Fibroblast of lung (primary cell): ENCODE data around the gene ULBP2. TPM values are rescaled to one million over a fixed set of nuclear protein-coding genes. Genes with fewer than 3 reads are reported as not detected.
A peak's percentile ranks its signal among the peaks of the same experiment; 100 is the strongest.
"Not testable (repeated sequence)": the region's sequence is repeated elsewhere in the genome, so short reads cannot be mapped to it uniquely, and the experiment has no call there.

Experiments used
- DNase-seq, 2 donors: peaks; one replicate each; pipeline versions ENCODE4 v3.0.0 to v3.0.0-alpha.2; 2010; ENCODE audit warnings: low read depth in 2 of 2
- H2AFZ ChIP-seq: 2 replicates; pipeline ENCODE4 v1.5.1; 2012; ENCODE audit warnings: low read length, control low read depth, inconsistent platforms
- H3K27ac ChIP-seq: 2 replicates; pipeline ENCODE4 v1.5.1; 2011; ENCODE audit warnings: low read length, control low read depth; ENCODE audit not compliant: insufficient read depth
- H3K27me3 ChIP-seq: 2 replicates; pipeline ENCODE4 v1.5.1; 2011; ENCODE audit warnings: mild to moderate bottlenecking, low read length; ENCODE audit not compliant: control insufficient read depth, insufficient read depth
- H3K36me3 ChIP-seq: 2 replicates; pipeline ENCODE4 v1.5.1; 2011; ENCODE audit warnings: low read length; ENCODE audit not compliant: control insufficient read depth, insufficient read depth
- H3K4me1 ChIP-seq: 2 replicates; pipeline ENCODE4 v1.5.1; 2011; ENCODE audit warnings: low read length; ENCODE audit not compliant: control insufficient read depth, insufficient read depth; ENCODE audit errors: extremely low read depth
- H3K4me2 ChIP-seq: 2 replicates; pipeline ENCODE4 v1.5.1; 2011; ENCODE audit warnings: low read length, control low read depth; ENCODE audit not compliant: insufficient read depth; ENCODE audit errors: extremely low read depth
- H3K4me3 ChIP-seq, 4 experiments: fragments of 200-600 bp in 1 of 4; sonication (generic) in 1 of 4; replicated peaks in 1 of 4; 2 replicates each; pipeline ENCODE4 v1.5.1; 2011 to 2016; ENCODE audit warnings: low read length in 4 of 4, low read depth in 3 of 4, mild to moderate bottlenecking in 3 of 4, control low read depth in 2 of 4, inconsistent platforms in 1 of 4, mixed read lengths in 1 of 4; ENCODE audit not compliant: insufficient read depth in 1 of 4; ENCODE audit errors: control extremely low read depth in 1 of 4
- H3K79me2 ChIP-seq: 2 replicates; pipeline ENCODE4 v1.5.1; 2012; ENCODE audit warnings: mild to moderate bottlenecking, low read length, inconsistent platforms; ENCODE audit not compliant: control insufficient read depth, insufficient read depth
- H3K9ac ChIP-seq: 2 replicates; pipeline ENCODE4 v1.5.1; 2011; ENCODE audit warnings: mild to moderate bottlenecking, low read length, control low read depth; ENCODE audit not compliant: insufficient read depth
- H3K9me3 ChIP-seq: 2 replicates; pipeline ENCODE4 v1.5.1; 2012; ENCODE audit warnings: low read depth, low read length; ENCODE audit not compliant: control insufficient read depth, insufficient read depth
- H4K20me1 ChIP-seq: 2 replicates; pipeline ENCODE4 v1.5.1; 2011; ENCODE audit warnings: low read length; ENCODE audit not compliant: control insufficient read depth, insufficient read depth; ENCODE audit errors: extremely low read depth
- CTCF ChIP-seq, 2 donors: IDR thresholded peaks in 1 of 2; conservative IDR thresholded peaks in 1 of 2; 1 replicate in 1 of 2; 2 replicates in 1 of 2; pipeline ENCODE4 v1.5.1; 2011 to 2012; ENCODE audit warnings: low read length in 2 of 2, control low read depth in 1 of 2, inconsistent platforms in 1 of 2, low read depth in 1 of 2, mild to moderate bottlenecking in 1 of 2
- EZH2 ChIP-seq: IDR thresholded peaks from 2 replicates; pipeline ENCODE4 v1.5.1; 2012; ENCODE audit warnings: low read length, control low read depth, mild to moderate bottlenecking; ENCODE audit errors: missing control alignments
- polyA plus RNA-seq, 2 donors: library from polyadenylated mRNA; depleted of rRNA in 1 of 2; stranded (reverse) in 1 of 2; unstranded in 1 of 2; fragments of >200 nt; gene quantifications; 2 replicates each; pipeline ENCODE4 v1.2.1, GENCODE V29; 2011 to 2012; ENCODE audit warnings: missing spikeins in 1 of 2
- total RNA-seq: library from RNA; depleted of rRNA; stranded (reverse); fragments of >200 nt; gene quantifications from 2 replicates; pipeline ENCODE4 v1.2.1, GENCODE V29; 2014

ULBP2 gene
- total and polyA plus RNA-seq, 2 donors (not counting 1 experiment from before 2014, with no cell fraction given), result 1.8 to 6.9 TPM

- Histone ChIP-seq H3K9ac (no peak overlapping the region), H3K4me3 (no peak overlapping the region), H3K79me2 (no peaks in the 10 kb centered on the region), H3K27ac (no peak overlapping the region), H3K9me3 (no peaks in the 10 kb centered on the region), H3K36me3 (no peaks in the 10 kb centered on the region), H3K27me3 (no peaks in the 10 kb centered on the region), H3K4me1 (peaks cover 2% of the 10 kb centered on the region), H4K20me1 (no peaks in the 10 kb centered on the region), H3K4me2 (no peak overlapping the region), H2AFZ (no peak overlapping the region)
- DNase-seq, result no peak
- TF ChIP-seq CTCF (conservative IDR thresholded peaks at IDR 0.05 in 1 of 2, IDR thresholded peaks at IDR 0.05 in 1 of 2; ENCODE audit: low read depth in 1 of 2, low read length in 2 of 2), result no peak
- no peak for TF ChIP-seq EZH2
Observed at GRCh38 chr6:149919834-149920225, 22.0 kb upstream of the ULBP2 start.

GRCh38 chr6:149921361-149921760, 20.5 kb upstream of the ULBP2 start:
- H3K27ac ChIP-seq, result no peak overlapping the region
- no peaks in the 10 kb centered on the region for H3K9me3 ChIP-seq
- no peak overlapping the region for H3K4me3 ChIP-seq

GRCh38 chr6:149922091-149922490, 19.7 kb upstream of the ULBP2 start:
- H3K4me3 ChIP-seq, result peak overlapping the region in 2 of 4 experiments; percentile 14 to 76
- not testable (repeated sequence) for H3K36me3 ChIP-seq, DNase-seq, H3K4me1 ChIP-seq, H2AFZ ChIP-seq, H3K27me3 ChIP-seq, H3K79me2 ChIP-seq, H3K27ac ChIP-seq, H3K9ac ChIP-seq, H3K9me3 ChIP-seq, H4K20me1 ChIP-seq
- peak overlapping the region; percentile 79 for H3K4me2 ChIP-seq

More at GRCh38 chr6:149921361-149921760, 20.5 kb upstream of the ULBP2 start:
- Histone ChIP-seq H3K36me3 (no peaks in the 10 kb centered on the region), H3K9ac (no peak overlapping the region), H3K4me2 (no peak overlapping the region), H3K27me3 (no peaks in the 10 kb centered on the region), H3K4me1 (peaks cover 6% of the 10 kb centered on the region), H3K79me2 (no peaks in the 10 kb centered on the region), H2AFZ (no peak overlapping the region), H4K20me1 (no peaks in the 10 kb centered on the region)
- DNase-seq, result no peak
- TF ChIP-seq EZH2, result no peak

DNA sequence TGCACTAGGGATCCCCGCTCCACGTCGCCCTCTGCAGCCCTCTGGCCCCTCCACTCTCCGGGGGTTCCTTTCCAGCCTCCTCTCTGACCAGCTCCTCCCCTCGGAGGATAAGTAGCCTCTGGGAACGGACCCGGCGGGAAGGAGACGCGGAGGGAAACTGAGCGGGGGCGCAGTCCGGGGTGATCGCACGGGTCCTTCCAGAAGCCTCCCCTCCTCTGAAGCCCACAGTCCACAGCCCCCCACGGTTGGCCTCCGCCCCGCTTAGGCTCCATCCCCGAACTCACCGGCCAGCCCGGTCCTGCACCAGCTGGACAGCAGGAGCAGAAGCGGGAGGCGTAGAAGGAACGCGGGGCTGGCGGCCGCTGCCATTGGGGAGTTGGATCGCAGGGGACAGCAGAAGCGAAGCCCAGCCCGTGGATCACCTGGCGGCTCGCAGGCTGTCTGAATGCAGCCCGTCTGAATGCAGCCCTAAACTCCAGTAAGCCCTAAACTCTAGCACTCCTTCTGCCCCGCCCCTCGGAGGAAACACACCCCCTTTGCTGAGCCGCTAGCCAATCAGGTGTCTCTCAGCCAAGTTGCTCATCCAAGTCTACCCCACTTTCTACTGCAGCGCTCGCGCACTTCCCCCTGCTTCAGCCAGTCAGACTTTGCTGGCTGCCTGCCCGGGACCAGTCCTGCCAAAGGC, 19.0 kb upstream of the ULBP2 start, which contains the start of gene RAET1G:
RAET1G (minus strand) TSS at position 480 of the 685 bp plus-strand sequence; CDS start at position 369, 111 bp downstream.
- Histone ChIP-seq H3K4me1 (peaks cover 6% of the 10 kb centered on the region), H3K9me3 (no peaks in the 10 kb centered on the region), H4K20me1 (no peaks in the 10 kb centered on the region), H3K4me2 (peak within 1 kb of the TSS; percentile 79), H3K36me3 (no peaks in the 10 kb centered on the region), H3K9ac (peak within 1 kb of the TSS; percentile 31), H2AFZ (peak within 1 kb of the TSS; percentile 85), H3K79me2 (no peaks in the 10 kb centered on the region), H3K27ac (no peak within 1 kb of the TSS), H3K27me3 (no peaks in the 10 kb centered on the region), H3K4me3 (peak within 1 kb of the TSS; percentile 41 to 77 (median 69))
- DNase-seq, result peak; percentile 95
- no peak for TF ChIP-seq EZH2
- TF ChIP-seq CTCF (conservative IDR thresholded peaks at IDR 0.05 in 1 of 2, IDR thresholded peaks at IDR 0.05 in 1 of 2; ENCODE audit: low read depth in 1 of 2, low read length in 2 of 2), result no peak
